GM10248 (cell line): ENCODE results near the gene SLC17A7.

Source experiments
- CTCF ChIA-PET: fragments of 300-600 bp; sonication (Branson Sonifier 250); formaldehyde crosslinking; extraction: SDS; loops from one replicate; lab custom pipeline; 2021; ENCODE audit warnings: antibody characterized with exemption; lab: Yijun Ruan, JAX
- POLR2A ChIA-PET: fragments of 350-650 bp; sonication (Branson Sonifier 250); formaldehyde crosslinking; extraction: SDS; loops from one replicate; lab custom pipeline; 2020; ENCODE audit warnings: antibody characterized with exemption; lab: Yijun Ruan, JAX
- DNase-seq: peaks from one replicate; pipeline ENCODE4 v3.0.0; 2012; ENCODE audit errors: extremely low spot score
- TF ChIP-seq, protein P1 (sequence below): IDR thresholded peaks from 2 replicates; pipeline ENCODE4 v1.5.1; 2012; ENCODE audit warnings: mild to moderate bottlenecking, low read depth; ENCODE audit errors: extremely low read depth, missing control alignments, control extremely low read depth

The SLC17A7 gene

GRCh38 chr19:49415102-49415809 lies 26.1 kb downstream of the SLC17A7 start:
- TF ChIP-seq, protein P1, sequence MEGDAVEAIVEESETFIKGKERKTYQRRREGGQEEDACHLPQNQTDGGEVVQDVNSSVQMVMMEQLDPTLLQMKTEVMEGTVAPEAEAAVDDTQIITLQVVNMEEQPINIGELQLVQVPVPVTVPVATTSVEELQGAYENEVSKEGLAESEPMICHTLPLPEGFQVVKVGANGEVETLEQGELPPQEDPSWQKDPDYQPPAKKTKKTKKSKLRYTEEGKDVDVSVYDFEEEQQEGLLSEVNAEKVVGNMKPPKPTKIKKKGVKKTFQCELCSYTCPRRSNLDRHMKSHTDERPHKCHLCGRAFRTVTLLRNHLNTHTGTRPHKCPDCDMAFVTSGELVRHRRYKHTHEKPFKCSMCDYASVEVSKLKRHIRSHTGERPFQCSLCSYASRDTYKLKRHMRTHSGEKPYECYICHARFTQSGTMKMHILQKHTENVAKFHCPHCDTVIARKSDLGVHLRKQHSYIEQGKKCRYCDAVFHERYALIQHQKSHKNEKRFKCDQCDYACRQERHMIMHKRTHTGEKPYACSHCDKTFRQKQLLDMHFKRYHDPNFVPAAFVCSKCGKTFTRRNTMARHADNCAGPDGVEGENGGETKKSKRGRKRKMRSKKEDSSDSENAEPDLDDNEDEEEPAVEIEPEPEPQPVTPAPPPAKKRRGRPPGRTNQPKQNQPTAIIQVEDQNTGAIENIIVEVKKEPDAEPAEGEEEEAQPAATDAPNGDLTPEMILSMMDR = no peak
- peak; percentile 79 for DNase-seq
- CTCF ChIA-PET = interaction anchor here (0.9 to 2.0 kb wide), 5 partner anchors 22 to 114 kb away, joined by 3 to 14 read pairs (median 3); no protein-coding TSS in a partner anchor
- POLR2A ChIA-PET = no interaction called here

DNA sequence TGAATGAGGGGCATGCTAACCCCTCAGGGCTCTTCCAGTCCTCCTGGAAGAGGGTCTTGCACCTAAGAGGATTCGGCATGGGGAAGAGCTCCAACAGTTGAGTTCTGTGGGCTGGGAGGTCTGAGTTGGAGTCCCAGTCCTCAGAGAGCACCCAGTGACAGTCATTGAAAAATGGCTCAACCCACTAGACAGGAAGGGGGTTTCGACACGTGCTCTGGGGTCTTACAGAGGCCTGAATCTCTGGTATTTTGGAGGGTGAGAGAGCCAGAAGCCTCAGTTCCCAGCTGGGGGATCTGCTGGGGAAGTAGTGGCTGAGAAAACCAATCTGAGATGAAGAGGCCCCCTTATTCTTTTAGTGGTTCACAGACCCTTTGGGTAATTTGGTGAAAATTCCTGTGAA lies 27.1 kb downstream of the SLC17A7 start:
- ChIA-PET CTCF (interaction anchor here (1.2 to 2.0 kb wide), 2 partner anchors 23 to 28 kb away, joined by 3 to 14 read pairs; no protein-coding TSS in a partner anchor), POLR2A (no interaction called here)

GRCh38 chr19:49413348-49413747 lies 28.0 kb downstream of the SLC17A7 start:
- TF ChIP-seq, protein P1 = no peak
- DNase-seq = no peak
- ChIA-PET POLR2A (no interaction called here), CTCF (interaction anchor here (1.0 to 2.0 kb wide), 3 partner anchors 17 to 112 kb away, joined by 3 to 14 read pairs (median 3); no protein-coding TSS in a partner anchor)

More for the DNA sequence above, 27.1 kb downstream of the SLC17A7 start:
- TF ChIP-seq, protein P1 = no peak
- DNase-seq = no peak

DNA sequence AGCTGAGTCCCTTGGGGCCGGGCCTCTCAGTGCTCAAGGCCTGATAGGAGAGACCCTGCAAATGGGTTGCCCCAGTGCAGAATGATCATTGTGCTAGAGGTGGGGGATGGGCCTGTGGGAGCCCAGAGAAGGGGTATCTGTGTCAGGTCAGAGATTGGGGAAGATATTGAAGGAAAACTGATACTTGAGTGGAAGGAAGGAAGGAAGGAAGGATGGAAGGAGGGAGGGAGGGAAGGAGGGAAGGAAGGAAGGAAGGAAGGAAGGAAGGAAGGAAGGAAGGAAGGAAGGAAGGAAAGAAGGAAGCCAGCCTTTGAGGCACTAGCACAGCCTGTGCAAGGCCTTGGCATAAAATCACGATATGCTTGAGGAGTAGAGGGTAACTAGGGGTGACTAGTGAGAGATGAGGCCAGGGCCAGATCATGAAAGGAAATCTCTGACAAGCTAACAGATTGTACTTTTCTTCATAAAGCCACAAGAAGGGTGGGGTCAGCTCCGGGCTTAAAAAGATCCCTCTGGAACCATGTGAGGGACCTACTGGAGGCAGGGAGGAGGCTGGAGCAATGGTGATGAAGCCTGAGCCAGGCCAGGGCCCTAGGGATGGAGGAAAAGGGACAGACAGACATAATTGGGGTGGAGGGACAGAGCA lies 29.5 kb downstream of the SLC17A7 start:
- POLR2A ChIA-PET = interaction anchor here (0.6 kb wide), 2 partner anchors 13 to 457 kb away, joined by 3 read pairs; no protein-coding TSS in a partner anchor
- CTCF ChIA-PET = interaction anchor here (1.0 to 2.5 kb wide), 3 partner anchors 21 to 111 kb away, joined by 3 to 13 read pairs (median 3); no protein-coding TSS in a partner anchor
- TF ChIP-seq, protein P1 = no peak
- DNase-seq = no peak

DNA sequence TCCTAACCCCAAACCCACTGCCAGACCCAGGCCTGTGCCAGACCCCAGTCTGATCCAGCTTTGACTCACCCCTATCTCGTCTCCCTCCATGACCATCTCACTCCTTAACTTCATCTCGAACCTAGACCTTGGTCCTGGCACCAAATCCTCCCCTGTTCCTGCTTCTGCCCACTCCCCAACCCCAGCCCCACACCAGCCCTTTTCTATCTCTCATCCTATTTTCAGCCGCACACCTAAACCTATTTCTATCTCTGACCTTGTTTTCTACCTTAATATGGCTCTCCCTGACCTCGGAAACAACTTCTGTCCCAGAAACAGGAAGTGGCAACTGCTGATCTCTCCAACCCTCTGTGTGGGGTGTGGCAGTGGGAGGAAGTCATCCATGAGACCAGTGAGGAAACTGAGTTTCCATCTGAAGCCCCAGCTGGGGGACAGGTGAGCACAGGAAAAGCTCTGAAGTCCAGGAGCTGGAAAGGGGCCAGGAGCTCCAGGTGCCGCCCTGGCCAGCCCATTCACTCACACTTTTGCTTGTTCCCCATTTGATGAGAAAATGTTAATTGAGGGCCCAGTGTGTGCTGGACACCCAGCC lies 31.8 kb downstream of the SLC17A7 start:
- POLR2A ChIA-PET = interaction anchor here (0.6 kb wide), 2 partner anchors 21 to 35 kb away, joined by 3 read pairs; partner anchors contain the start of gene KASH5
- CTCF ChIA-PET = interaction anchor here (0.7 to 4.5 kb wide), 13 partner anchors 10 to 412 kb away, joined by 3 to 26 read pairs (median 4); partner anchors contain the start of gene GFY
- DNase-seq = no peak
- TF ChIP-seq, protein P1 = no peak

- TF ChIP-seq, protein P1 = no peak
- no peak for DNase-seq
- POLR2A ChIA-PET = interaction anchor here (0.6 kb wide), 2 partner anchors 21 to 34 kb away, joined by 3 read pairs; partner anchors contain the start of gene KASH5
- CTCF ChIA-PET = interaction anchor here (0.7 to 4.5 kb wide), 13 partner anchors 10 to 412 kb away, joined by 3 to 26 read pairs (median 4); partner anchors contain the start of gene GFY
These were observed 32.4 kb downstream of the SLC17A7 start for GRCh38 chr19:49408816-49409440.
